Activated naive CD4-positive, alpha-beta T cell treated with anti-CD3 and anti-CD28 coated beads, Interleukin-2, amount 10 ng/mL, durations not matched to agents 5 hours and 36 hours (primary cell): ENCODE results near the gene TUBGCP6. TPM values are rescaled to one million over a fixed set of nuclear protein-coding genes. Genes with fewer than 3 reads are reported as not detected.

ENCODE experiments used
- total RNA-seq, 2 experiments: library from RNA; stranded (reverse); gene quantifications; one replicate each; pipeline ENCODE4 v1.2.3, GENCODE V29; 2021

Gene TUBGCP6
- 10 to 100 TPM; 58.8 to 62.5 TPM for total RNA-seq

GRCh38 chr22:50244420-50245213 lies at the start of gene TUBGCP6:
TSS of gene TUBGCP6 (minus strand) at chr22:50245023. CDS start at chr22:50244459, 564 bp downstream.

GRCh38 chr22:50269970-50270665 lies 25.3 kb upstream of the TUBGCP6 start, which contains the start of gene MAPK11:
TSS of gene MAPK11 (minus strand) at chr22:50270380. CDS start at chr22:50270292, 88 bp downstream.

GRCh38 chr22:50261615-50262459 lies 17.0 kb upstream of the TUBGCP6 start, which contains the start of gene MAPK12:
TSS of gene MAPK12 (minus strand) at chr22:50261683. CDS start at chr22:50261509, 174 bp downstream.

GRCh38 chr22:50250555-50251476 lies 6.0 kb upstream of the TUBGCP6 start, which contains the start of gene HDAC10:
TSS of gene HDAC10 (minus strand) at chr22:50251265. CDS start at chr22:50251032, 233 bp downstream.

GRCh38 chr22:50200461-50201190 lies 44.2 kb downstream of the TUBGCP6 start, which contains the start of gene SELENOO:
TSS of gene SELENOO (plus strand) at chr22:50201011. CDS start at chr22:50201037, 26 bp downstream.

GRCh38 chr22:50185375-50186087 lies 59.3 kb downstream of the TUBGCP6 start, which contains the start of gene TRABD:
TSS of gene TRABD (plus strand) at chr22:50185913. CDS start at chr22:50193061, 7,148 bp downstream.

GRCh38 chr22:50170453-50171318 lies 74.1 kb downstream of the TUBGCP6 start, which contains the start of gene PANX2:
TSS of gene PANX2 (plus strand) at chr22:50170731. CDS start at chr22:50170731, 0 bp downstream.

Other genes starting within 250 kb of the TUBGCP6 start
- not detected for gene IL17REL, start 232.3 kb downstream of the TUBGCP6 start, total RNA-seq
- not detected for gene TTLL8, start 186.7 kb downstream of the TUBGCP6 start, total RNA-seq
- gene MLC1, start 159.6 kb downstream of the TUBGCP6 start, total RNA-seq = under 1 TPM; 0.43 to 0.68 TPM
- gene MOV10L1, start 155.0 kb downstream of the TUBGCP6 start, total RNA-seq = not detected
- under 1 TPM; 0.20 to 0.22 TPM for gene PANX2, start 74.3 kb downstream of the TUBGCP6 start, total RNA-seq
- 100 to 1,000 TPM; 115 to 118 TPM for gene TRABD, start 59.1 kb downstream of the TUBGCP6 start, total RNA-seq
- gene SELENOO, start 44.0 kb downstream of the TUBGCP6 start, total RNA-seq = 10 to 100 TPM; 22.6 to 24.6 TPM
- 10 to 100 TPM; 91.0 to 92.5 TPM for gene HDAC10, start 6.2 kb upstream of the TUBGCP6 start, total RNA-seq
- 1 to 10 TPM; 3.2 to 3.3 TPM for gene MAPK12, start 16.7 kb upstream of the TUBGCP6 start, total RNA-seq
- gene MAPK11, start 25.4 kb upstream of the TUBGCP6 start, total RNA-seq = 10 to 100 TPM in 1 of 2 experiments, 1 to 10 TPM in 1; 8.9 to 11.4 TPM
- 10 to 100 TPM; 16.1 to 16.4 TPM for gene PLXNB2, start 62.6 kb upstream of the TUBGCP6 start, total RNA-seq
- gene DENND6B, start 82.0 kb upstream of the TUBGCP6 start, total RNA-seq = 1 to 10 TPM; 4.5 to 4.7 TPM
- gene PPP6R2, start 98.3 kb upstream of the TUBGCP6 start, total RNA-seq = 10 to 100 TPM; 54.5 to 60.9 TPM
- gene SBF1, start 230.0 kb upstream of the TUBGCP6 start, total RNA-seq = 100 to 1,000 TPM; 174 to 186 TPM
- 1 to 10 TPM; 4.6 to 6.1 TPM for gene ADM2, start 236.5 kb upstream of the TUBGCP6 start, total RNA-seq
- gene MIOX, start 241.8 kb upstream of the TUBGCP6 start, total RNA-seq = not detected